NCI-H2107 treated with DMSO at 0.1 percent for 48 hours (cell line): Measurements from ENCODE around the gene OPN3.
"Not testable (repeated sequence)": the region's sequence is repeated elsewhere in the genome, so short reads cannot be mapped to it uniquely, and the experiment has no call there.

ENCODE experiments used
- DNase-seq: peaks from one replicate; lab custom pipeline; 2025; ENCODE audit not compliant: unreplicated experiment; lab: John Stamatoyannopoulos, UW

The OPN3 gene

GRCh38 chr1:241640149-241640866 lies at the start of gene OPN3, which contains the start of gene CHML:
OPN3 (minus strand) TSS chr1:241640369; CDS start chr1:241640254, 115 bp downstream.
CHML (minus strand) TSS chr1:241640369; CDS start chr1:241635766, 4,603 bp downstream.
- peak; percentile 85 for DNase-seq

GRCh38 chr1:241688940-241689368 lies 48.8 kb upstream of the OPN3 start:
- DNase-seq: no peak

GRCh38 chr1:241684108-241684507 lies 43.9 kb upstream of the OPN3 start:
- no peak for DNase-seq

GRCh38 chr1:241682921-241683320 lies 42.8 kb upstream of the OPN3 start:
- DNase-seq: no peak

- not testable (repeated sequence) for DNase-seq
Measured at GRCh38 chr1:241681861-241682448, 41.8 kb upstream of the OPN3 start.

GRCh38 chr1:241679961-241680360 lies 39.8 kb upstream of the OPN3 start:
- no peak for DNase-seq

- DNase-seq: no peak
Measured at GRCh38 chr1:241679404-241679803, 39.2 kb upstream of the OPN3 start.

- DNase-seq: no peak
Measured at GRCh38 chr1:241678536-241678935, 38.4 kb upstream of the OPN3 start.

GRCh38 chr1:241677201-241677600 lies 37.0 kb upstream of the OPN3 start:
- no peak for DNase-seq

GRCh38 chr1:241675983-241676382 lies 35.8 kb upstream of the OPN3 start:
- DNase-seq: no peak

GRCh38 chr1:241674805-241675384 lies 34.7 kb upstream of the OPN3 start:
- DNase-seq: no peak

GRCh38 chr1:241672301-241672700 lies 32.1 kb upstream of the OPN3 start:
- no peak for DNase-seq

GRCh38 chr1:241666419-241666818 lies 26.2 kb upstream of the OPN3 start:
- DNase-seq: no peak

GRCh38 chr1:241660424-241660972 lies 20.3 kb upstream of the OPN3 start:
- no peak for DNase-seq

- DNase-seq: not testable (repeated sequence)
Measured at GRCh38 chr1:241659016-241659415, 18.8 kb upstream of the OPN3 start.

GRCh38 chr1:241658081-241658793 lies 18.1 kb upstream of the OPN3 start:
- DNase-seq: no peak

GRCh38 chr1:241654641-241655040 lies 14.5 kb upstream of the OPN3 start:
- no peak for DNase-seq

- no peak for DNase-seq
Measured at GRCh38 chr1:241654019-241654418, 13.8 kb upstream of the OPN3 start.

GRCh38 chr1:241652012-241652411 lies 11.8 kb upstream of the OPN3 start, which contains the start of gene WDR64:
WDR64 (plus strand) TSS chr1:241652281; CDS start chr1:241652485, 204 bp downstream.
- no peak for DNase-seq

GRCh38 chr1:241648159-241648558 lies 8.0 kb upstream of the OPN3 start:
- DNase-seq: no peak

GRCh38 chr1:241647658-241648057 lies 7.5 kb upstream of the OPN3 start:
- no peak for DNase-seq
